Natural killer cell (primary cell): ENCODE measurements around the gene NPW. TPM values are rescaled to one million over a fixed set of nuclear protein-coding genes. Genes with fewer than 3 reads are reported as not detected.
"Not testable (repeated sequence)": the region's sequence is repeated elsewhere in the genome, so short reads cannot be mapped to it uniquely, and the experiment has no call there.

Experiments used
- ATAC-seq, 3 donors: fragments of 150-1000 bp in 2 of 3; fragments of 200-7000 bp in 1 of 3; cut with Tn5 transposase; 1 replicate in 1 of 3; 2 replicates in 2 of 3; pipeline ENCODE4 v1.10.0; 2021; ENCODE audit warnings: mild to moderate bottlenecking in 2 of 3, moderate library complexity in 2 of 3
- DNase-seq, 2 donors: peaks; one replicate each; pipeline versions ENCODE4 v3.0.0 to v3.0.0-alpha.2; 2013 to 2021; ENCODE audit warnings: mixed read lengths in 1 of 2
- H3K27ac ChIP-seq: one replicate; pipeline ENCODE4 v1.5.1; 2013; ENCODE audit warnings: mild to moderate bottlenecking, low read length
- H3K27me3 ChIP-seq: one replicate; pipeline ENCODE4 v1.6.1; 2013; ENCODE audit warnings: low read length; ENCODE audit not compliant: control insufficient read depth, insufficient read depth
- H3K36me3 ChIP-seq: one replicate; pipeline ENCODE4 v1.6.1; 2013; ENCODE audit warnings: low read length; ENCODE audit not compliant: control insufficient read depth, insufficient read depth
- H3K4me1 ChIP-seq: one replicate; pipeline ENCODE4 v1.6.1; 2013; ENCODE audit warnings: low read length; ENCODE audit not compliant: control insufficient read depth, insufficient read depth
- H3K4me3 ChIP-seq: one replicate; pipeline ENCODE4 v1.5.1; 2013; ENCODE audit warnings: low read length
- H3K9me3 ChIP-seq: one replicate; pipeline ENCODE4 v1.6.1; 2013; ENCODE audit warnings: low read length; ENCODE audit not compliant: control insufficient read depth, insufficient read depth
- H3K27ac Mint-ChIP-seq, 2 donors: one replicate each; pipeline ENCODE4 v1.8.0; 2022; ENCODE audit warnings: mild to moderate bottlenecking in 2 of 2, mixed read lengths in 2 of 2, moderate library complexity in 1 of 2
- H3K27me3 Mint-ChIP-seq, 2 donors: one replicate each; pipeline ENCODE4 v1.8.0; 2022; ENCODE audit warnings: low read depth in 2 of 2, mixed read lengths in 2 of 2
- H3K36me3 Mint-ChIP-seq: one replicate; pipeline ENCODE4 v1.8.0; 2022; ENCODE audit warnings: mixed read lengths
- H3K4me1 Mint-ChIP-seq, 2 donors: one replicate each; pipeline ENCODE4 v1.8.0; 2022; ENCODE audit warnings: mixed read lengths in 2 of 2
- H3K4me3 Mint-ChIP-seq: one replicate; pipeline ENCODE4 v1.8.0; 2022; ENCODE audit warnings: mild to moderate bottlenecking, moderate library complexity, mixed read lengths
- H3K9me3 Mint-ChIP-seq, 2 donors: one replicate each; pipeline ENCODE4 v1.8.0; 2022; ENCODE audit warnings: mixed read lengths in 2 of 2
- CTCF ChIP-seq: fragments of 200-600 bp; IDR thresholded peaks from one replicate; pipeline ENCODE4 v1.8.0; 2022; ENCODE audit warnings: antibody characterized with exemption
- WGBS: methylation state at CpG from one replicate; pipeline ENCODE4 v1.1.7; 2013; ENCODE audit warnings: missing lambda C conversion rate; ENCODE audit not compliant: insufficient coverage; 5-methylcytosine and 5-hydroxymethylcytosine counted together
- intact Hi-C: fragments of 100-400 bp; cut with micrococcal nuclease; formaldehyde crosslinking; loops from one replicate; pipeline ENCODE4 v1.14.2; 2022
- total RNA-seq, 4 donors: library from RNA; stranded (reverse); fragments of 120-200 nt in 1 of 4; gene quantifications; one replicate each; pipeline versions ENCODE4 v1.2.3 to v1.2.4, GENCODE V29; 2013 to 2022

Gene NPW
- total RNA-seq, 3 donors from 2014 or later (not counting 1 experiment from before 2014, with no cell fraction given) = 0.80 TPM; not detected in 2

- H3K4me1 ChIP-seq = peaks cover 55% of the 10 kb centered on the region
- H3K9me3 Mint-ChIP-seq = no peaks in the 10 kb centered on the region
- no peaks in the 10 kb centered on the region for H3K27me3 Mint-ChIP-seq
- peak overlapping the region; percentile 76 to 94 for H3K27ac Mint-ChIP-seq
- WGBS = under 1% methylated on average over 55 of the region's 55 CpGs
- peak; percentile 27 to 41 (median 40) for ATAC-seq
- H3K4me3 Mint-ChIP-seq = peak overlapping the region; percentile 76
- peak in 1 of 2 donors; percentile 32 for DNase-seq
- no peaks in the 10 kb centered on the region for H3K9me3 ChIP-seq
- H3K4me3 ChIP-seq = peak overlapping the region; percentile 32
- no peaks in the 10 kb centered on the region for H3K36me3 ChIP-seq
- intact Hi-C loops = loop anchor here (10.0 kb wide), 2 partner anchors 476 to 656 kb away; no protein-coding TSS in a partner anchor
- peak overlapping the region; percentile 58 for H3K27ac ChIP-seq
- H3K36me3 Mint-ChIP-seq = no peaks in the 10 kb centered on the region
- peaks cover 28 to 50% of the 10 kb centered on the region in 2 donors for H3K4me1 Mint-ChIP-seq
- TF ChIP-seq CTCF = no peak
- H3K27me3 ChIP-seq = no peaks in the 10 kb centered on the region
These were observed 10.3 kb upstream of the NPW start for GRCh38 chr16:2009164-2009711.

GRCh38 chr16:2009791-2010510 lies 9.6 kb upstream of the NPW start, which contains the start of gene ZNF598:
Gene ZNF598 (minus strand): TSS chr16:2009821.
- H3K4me3 Mint-ChIP-seq = peak within 1 kb of the TSS; percentile 87
- H3K4me1 Mint-ChIP-seq = peaks cover 28 to 45% of the 10 kb centered on the region in 2 donors
- H3K27me3 Mint-ChIP-seq = no peaks in the 10 kb centered on the region
- no peaks in the 10 kb centered on the region for H3K9me3 ChIP-seq
- peak within 1 kb of the TSS; percentile 98 for H3K27ac ChIP-seq
- H3K4me1 ChIP-seq = peaks cover 50% of the 10 kb centered on the region
- H3K4me3 ChIP-seq = peak within 1 kb of the TSS; percentile 82
- 3% methylated on average over 52 of the region's 52 CpGs for WGBS
- intact Hi-C loops = loop anchor here (10.0 kb wide), 2 partner anchors 475 to 655 kb away; no protein-coding TSS in a partner anchor
- H3K27ac Mint-ChIP-seq = peak within 1 kb of the TSS; percentile 93 to 94
- H3K9me3 Mint-ChIP-seq = no peaks in the 10 kb centered on the region
- H3K36me3 Mint-ChIP-seq = no peaks in the 10 kb centered on the region
- no peaks in the 10 kb centered on the region for H3K27me3 ChIP-seq
- TF ChIP-seq CTCF = no peak
- DNase-seq = peak; percentile 84 to 93
- H3K36me3 ChIP-seq = no peaks in the 10 kb centered on the region
- ATAC-seq = peak; percentile 94 to 99 (median 98)

GRCh38 chr16:2011726-2012125 lies 7.9 kb upstream of the NPW start:
- H3K27ac ChIP-seq, DNase-seq, H3K4me3 ChIP-seq, H3K4me3 Mint-ChIP-seq, ATAC-seq, H3K9me3 ChIP-seq, H3K36me3 ChIP-seq, H3K9me3 Mint-ChIP-seq, H3K36me3 Mint-ChIP-seq, H3K27ac Mint-ChIP-seq, H3K27me3 ChIP-seq, intact Hi-C loops, H3K27me3 Mint-ChIP-seq: not testable (repeated sequence)
- 74% methylated on average over 5 of the region's 9 CpGs for WGBS
- peaks cover 35% of the 10 kb centered on the region for H3K4me1 ChIP-seq
- peaks cover 24 to 29% of the 10 kb centered on the region in 2 donors for H3K4me1 Mint-ChIP-seq

- no peak overlapping the region for H3K27ac ChIP-seq
- Mint-ChIP-seq H3K4me1 (peaks cover 10 to 11% of the 10 kb centered on the region in 2 donors), H3K36me3 (no peaks in the 10 kb centered on the region), H3K4me3 (peak overlapping the region; percentile 35), H3K9me3 (no peaks in the 10 kb centered on the region), H3K27ac (no peak overlapping the region), H3K27me3 (peaks cover 0 to 3% of the 10 kb centered on the region in 2 donors)
- ATAC-seq (no peak), DNase-seq (no peak)
- peaks cover 17% of the 10 kb centered on the region for H3K4me1 ChIP-seq
- H3K9me3 ChIP-seq = no peaks in the 10 kb centered on the region
- 94% methylated on average over 15 of the region's 15 CpGs for WGBS
- no peak for TF ChIP-seq CTCF
- intact Hi-C loops = no loop called here
- H3K4me3 ChIP-seq = no peak overlapping the region
- no peaks in the 10 kb centered on the region for H3K27me3 ChIP-seq
- no peaks in the 10 kb centered on the region for H3K36me3 ChIP-seq
These were observed 6.1 kb upstream of the NPW start for GRCh38 chr16:2013527-2013926.
